MM.1S (cell line): ENCODE data around the gene LILRB5.

Experiments used
- EZH2 ChIP-seq: fragments of 300-600 bp; sonication (generic); optimal IDR thresholded peaks from 2 replicates; pipeline ENCODE3; 2017; ENCODE audit warnings: low read depth, mild to moderate bottlenecking, antibody characterized with exemption, low read length, mixed read lengths
- EZH2phosphoT487 ChIP-seq: fragments of 300-600 bp; sonication (generic); IDR thresholded peaks from 2 replicates; pipeline ENCODE4 v1.6.1; 2018; ENCODE audit warnings: antibody characterized with exemption, low read length
- TF ChIP-seq, protein P1 (sequence below): fragments of 300-600 bp; sonication (generic); IDR thresholded peaks from 2 replicates; pipeline ENCODE4 v1.5.1; 2016; ENCODE audit warnings: antibody characterized with exemption, low read length, mixed read lengths

DNA sequence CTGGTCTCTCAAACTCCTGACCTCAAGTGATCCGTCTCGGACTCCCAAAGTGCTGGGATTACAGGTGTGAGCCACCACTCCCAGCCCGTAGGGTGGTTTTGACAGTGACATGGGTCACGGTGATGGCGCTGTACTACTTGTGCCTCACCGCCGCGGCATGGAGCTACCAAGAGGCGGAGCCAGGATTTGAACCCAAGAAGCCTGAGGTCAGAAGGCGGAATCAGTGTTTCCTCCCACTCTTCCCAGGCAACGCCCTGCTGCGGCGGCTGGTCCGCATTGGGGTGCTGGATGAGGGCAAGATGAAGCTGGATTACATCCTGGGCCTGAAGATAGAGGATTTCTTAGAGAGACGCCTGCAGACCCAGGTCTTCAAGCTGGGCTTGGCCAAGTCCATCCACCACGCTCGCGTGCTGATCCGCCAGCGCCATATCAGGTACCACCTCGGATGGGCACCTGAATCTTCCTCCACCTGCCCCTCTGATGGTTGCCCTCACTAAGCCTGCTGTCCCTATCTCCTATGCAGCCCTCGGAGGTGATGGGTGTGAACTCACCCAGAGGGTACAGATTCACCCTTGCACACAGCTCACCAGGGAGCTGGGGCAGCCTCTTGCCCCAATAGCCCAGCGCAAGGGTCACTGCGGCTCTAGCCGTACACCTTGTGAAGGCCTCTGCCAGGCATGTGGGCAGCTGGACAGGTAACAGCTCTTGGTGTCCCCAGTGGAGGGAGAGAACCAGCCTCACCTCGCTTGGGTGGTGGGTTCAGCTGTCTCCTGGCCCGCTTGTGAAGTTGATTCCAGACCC, 50.8 kb downstream of the LILRB5 start:
- TF ChIP-seq, protein P1, sequence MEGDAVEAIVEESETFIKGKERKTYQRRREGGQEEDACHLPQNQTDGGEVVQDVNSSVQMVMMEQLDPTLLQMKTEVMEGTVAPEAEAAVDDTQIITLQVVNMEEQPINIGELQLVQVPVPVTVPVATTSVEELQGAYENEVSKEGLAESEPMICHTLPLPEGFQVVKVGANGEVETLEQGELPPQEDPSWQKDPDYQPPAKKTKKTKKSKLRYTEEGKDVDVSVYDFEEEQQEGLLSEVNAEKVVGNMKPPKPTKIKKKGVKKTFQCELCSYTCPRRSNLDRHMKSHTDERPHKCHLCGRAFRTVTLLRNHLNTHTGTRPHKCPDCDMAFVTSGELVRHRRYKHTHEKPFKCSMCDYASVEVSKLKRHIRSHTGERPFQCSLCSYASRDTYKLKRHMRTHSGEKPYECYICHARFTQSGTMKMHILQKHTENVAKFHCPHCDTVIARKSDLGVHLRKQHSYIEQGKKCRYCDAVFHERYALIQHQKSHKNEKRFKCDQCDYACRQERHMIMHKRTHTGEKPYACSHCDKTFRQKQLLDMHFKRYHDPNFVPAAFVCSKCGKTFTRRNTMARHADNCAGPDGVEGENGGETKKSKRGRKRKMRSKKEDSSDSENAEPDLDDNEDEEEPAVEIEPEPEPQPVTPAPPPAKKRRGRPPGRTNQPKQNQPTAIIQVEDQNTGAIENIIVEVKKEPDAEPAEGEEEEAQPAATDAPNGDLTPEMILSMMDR, result no peak
- no peak for TF ChIP-seq EZH2
- TF ChIP-seq EZH2phosphoT487, result no peak
